GM12878 (cell line): Measurements from ENCODE around the gene HLA-DRA. TPM values are rescaled to one million over a fixed set of nuclear protein-coding genes. Genes with fewer than 3 reads are reported as not detected.

Experiments
- BMI1 ChIP-seq: fragments of 450-650 bp; IDR thresholded peaks from 2 replicates; pipeline ENCODE4 v1.6.1; 2016; ENCODE audit warnings: mild to moderate bottlenecking, moderate library complexity, borderline replicate concordance
- CREM ChIP-seq: IDR thresholded peaks from 2 replicates; pipeline ENCODE4 v1.6.1; 2014; ENCODE audit warnings: antibody characterized with exemption, low read depth
- DPF2 ChIP-seq: fragments of 450-650 bp; IDR thresholded peaks from 2 replicates; pipeline ENCODE4 v1.6.1; 2017; ENCODE audit warnings: mild to moderate bottlenecking
- EZH2 ChIP-seq: IDR thresholded peaks from 2 replicates; pipeline ENCODE4 v1.6.1; 2012; ENCODE audit warnings: low read depth, mild to moderate bottlenecking, control low read depth, inconsistent platforms, low read length, borderline replicate concordance; ENCODE audit not compliant: control insufficient read depth
- FOS ChIP-seq: IDR thresholded peaks from 3 replicates; pipeline ENCODE4 v1.6.1; 2011; ENCODE audit warnings: borderline replicate concordance; ENCODE audit not compliant: insufficient read length; ENCODE audit errors: extremely low read depth
- FOXK2 ChIP-seq: fragments of 450-650 bp; IDR thresholded peaks from 2 replicates; pipeline ENCODE4 v1.6.1; 2017; ENCODE audit warnings: mild to moderate bottlenecking, moderate library complexity
- GATAD2B ChIP-seq: fragments of 450-650 bp; conservative IDR thresholded peaks from 2 replicates; pipeline ENCODE4 v1.6.1; 2017; ENCODE audit warnings: low read depth, mild to moderate bottlenecking, moderate library complexity
- HDAC6 ChIP-seq: fragments of 200-600 bp; sonication (generic); IDR thresholded peaks from one replicate; pipeline ENCODE4 v1.8.0; 2017; ENCODE audit warnings: antibody characterized with exemption; ENCODE audit not compliant: unreplicated experiment
- IKZF1 ChIP-seq: fragments of 450-650 bp; conservative IDR thresholded peaks from 2 replicates; pipeline ENCODE4 v1.6.1; 2017; ENCODE audit warnings: antibody characterized with exemption, mild to moderate bottlenecking
- IRF3 ChIP-seq: fragments of 450-650 bp; IDR thresholded peaks from 2 replicates; pipeline ENCODE4 v1.6.1; 2014; ENCODE audit warnings: mild to moderate bottlenecking
- LARP7 ChIP-seq: fragments of 450-650 bp; IDR thresholded peaks from 2 replicates; pipeline ENCODE4 v1.6.1; 2017; ENCODE audit warnings: mild to moderate bottlenecking
- MLLT1 ChIP-seq: fragments of 450-650 bp; IDR thresholded peaks from 2 replicates; pipeline ENCODE4 v1.6.1; 2016; ENCODE audit warnings: mild to moderate bottlenecking
- NBN ChIP-seq: fragments of 450-650 bp; IDR thresholded peaks from 2 replicates; pipeline ENCODE4 v1.6.1; 2016
- NFIC ChIP-seq: IDR thresholded peaks from 2 replicates; pipeline ENCODE4 v1.6.1; 2012; ENCODE audit warnings: low read depth, mild to moderate bottlenecking, inconsistent platforms, low read length, moderate library complexity
- RAD21 ChIP-seq: IDR thresholded peaks from 2 replicates; pipeline ENCODE4 v1.6.1; 2011; ENCODE audit warnings: mild to moderate bottlenecking, low read depth, low read length, moderate library complexity; ENCODE audit not compliant: insufficient read depth
- RBBP5 ChIP-seq: fragments of 200-600 bp; sonication (generic); conservative IDR thresholded peaks from 2 replicates; pipeline ENCODE4 v1.6.1; 2016
- RELA ChIP-seq: fragments of 450-650 bp; IDR thresholded peaks from 2 replicates; pipeline ENCODE4 v1.8.0; 2014; ENCODE audit warnings: borderline replicate concordance; ENCODE audit not compliant: partially characterized antibody
- SIN3A ChIP-seq: IDR thresholded peaks from 2 replicates; pipeline ENCODE4 v1.6.1; 2012; ENCODE audit warnings: low read depth, low read length, improper control_type of control experiment
- SMC3 ChIP-seq: IDR thresholded peaks from 2 replicates; pipeline ENCODE4 v1.6.1; 2011; ENCODE audit warnings: low read length, improper control_type of control experiment, borderline replicate concordance
- SUZ12 ChIP-seq: fragments of 200-600 bp; sonication (generic); IDR thresholded peaks from one replicate; pipeline ENCODE4 v1.6.1; 2018; ENCODE audit warnings: antibody characterized with exemption, mild to moderate bottlenecking; ENCODE audit not compliant: unreplicated experiment
- TCF3 ChIP-seq: IDR thresholded peaks from 2 replicates; pipeline ENCODE4 v1.6.1; 2012; ENCODE audit warnings: low read depth, mild to moderate bottlenecking, low read length, borderline replicate concordance; ENCODE audit not compliant: insufficient read depth
- WRNIP1 ChIP-seq: IDR thresholded peaks from 2 replicates; pipeline ENCODE4 v1.6.1; 2011; ENCODE audit warnings: low read depth, low read length, improper control_type of control experiment, borderline replicate concordance
- ZBTB11 ChIP-seq: fragments of 450-650 bp; formaldehyde crosslinking; IDR thresholded peaks from 2 replicates; pipeline ENCODE4 v1.5.0; 2022; ENCODE audit warnings: mild to moderate bottlenecking, missing genetic modification characterization
- ZSCAN29 ChIP-seq: fragments of 450-650 bp; IDR thresholded peaks from 2 replicates; pipeline ENCODE4 v1.6.1; 2017; ENCODE audit warnings: mild to moderate bottlenecking, moderate library complexity
- polyA plus RNA-seq, 11 experiments: library from polyadenylated mRNA; depleted of rRNA in 4 of 11; unstranded in 6 of 11; stranded (reverse) in 5 of 11; fragments of >200 nt; fragmentation: Nextera tagmentation in 4 of 11; fragmentation: Illumina TruSeq in 1 of 11; extraction: Ambion mirVana in 4 of 11; extraction: Trizol in 1 of 11; gene quantifications; 1 replicate in 1 of 11; 2 replicates in 10 of 11; pipeline versions ENCODE4 v1.2.1 to v1.2.3, GENCODE V29; 2011 to 2016; ENCODE audit warnings: inconsistent platforms in 2 of 11, missing spikeins in 2 of 11, low read depth in 1 of 11
- total RNA-seq, 4 experiments: library from RNA; depleted of rRNA in 3 of 4; stranded (reverse); fragments of >200 nt in 3 of 4; fragmentation: Illumina TruSeq in 1 of 4; extraction: Trizol in 1 of 4; gene quantifications; 2 replicates each; pipeline versions ENCODE4 v1.2.1 to v1.2.3, GENCODE V29; 2013 to 2021

The HLA-DRA gene
- total and polyA plus RNA-seq, 10 of the 15 experiments (the other 5 are each of a cell fraction or from before 2014, with no cell fraction given) = 2,040 to 7,093 (median 2,859) TPM

DNA sequence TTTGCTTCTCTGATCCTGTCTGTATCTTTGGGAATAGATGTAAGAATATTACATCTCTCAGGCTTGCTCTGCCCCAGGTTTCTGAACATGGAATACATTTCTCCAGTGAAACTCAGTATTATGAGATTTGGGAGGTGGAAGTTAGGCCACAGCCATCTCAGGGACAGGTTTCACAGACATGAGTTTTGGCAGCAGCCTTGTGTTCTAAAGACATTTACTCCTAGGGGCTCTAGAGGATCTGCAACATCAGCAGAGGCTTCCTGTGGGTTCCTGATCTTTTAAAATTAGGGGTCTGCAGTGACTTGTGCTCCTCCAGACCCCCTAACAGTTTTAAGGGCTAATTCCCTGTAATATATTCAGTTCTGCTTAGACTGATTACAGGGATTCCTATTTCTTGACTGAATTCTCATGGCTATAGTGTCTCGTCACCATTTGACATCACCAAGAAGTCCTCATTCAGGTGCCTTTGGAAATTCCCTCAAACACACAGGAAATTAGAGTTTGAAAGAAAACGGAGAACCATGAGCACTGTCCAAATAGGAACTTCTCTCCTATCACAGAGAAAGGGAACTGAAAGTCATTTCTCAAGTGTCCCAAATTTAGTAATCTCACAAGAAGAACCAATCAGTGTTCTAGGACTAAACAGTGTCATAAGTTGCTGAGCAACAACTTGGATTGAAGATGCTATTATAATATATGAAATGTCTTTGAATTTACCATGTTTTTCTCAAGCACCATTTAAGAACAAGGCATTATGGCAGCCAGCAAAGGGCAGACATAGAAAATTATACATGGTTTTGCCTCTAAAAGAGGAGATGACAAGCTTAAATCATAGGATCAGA, 2.5 kb upstream of the HLA-DRA start (continued):
- TF ChIP-seq DPF2 = peak; percentile 81
- peak; percentile 12 for TF ChIP-seq FOS
- TF ChIP-seq RAD21 = no peak
- TF ChIP-seq BMI1 = no peak
- no peak for TF ChIP-seq HDAC6
- TF ChIP-seq CREM = peak; percentile 90
- TF ChIP-seq GATAD2B = peak; percentile 52
- TF ChIP-seq RELA = peak; percentile 86
- TF ChIP-seq IRF3 = no peak
- no peak for TF ChIP-seq WRNIP1
- TF ChIP-seq EZH2 = no peak
- TF ChIP-seq IKZF1 = peak; percentile 97
- TF ChIP-seq FOXK2 = no peak
- 0 out of 2 replicates have a peak, but pooled peaks have one; percentile 19 for TF ChIP-seq LARP7
- no peak for TF ChIP-seq TCF3
- peak; percentile 27 for TF ChIP-seq MLLT1
- no peak for TF ChIP-seq SIN3A
- no peak for TF ChIP-seq ZBTB11
- peak; percentile 82; the same call in 1 of the 2 replicates for TF ChIP-seq NFIC
- no peak for TF ChIP-seq ZSCAN29
- no peak for TF ChIP-seq SMC3
- TF ChIP-seq RBBP5 = no peak
- TF ChIP-seq NBN = peak; percentile 25; the same call in 1 of the 2 replicates
- TF ChIP-seq SUZ12 = no peak
